K562 (cell line): ENCODE measurements around the gene LIMS1. TPM values are rescaled to one million over a fixed set of nuclear protein-coding genes. Genes with fewer than 3 reads are reported as not detected.
A peak's percentile ranks its signal among the peaks of the same experiment; 100 is the strongest.

ENCODE experiments used
- ATAC-seq: fragments of 200-7000 bp; cut with Tn5 transposase; 3 replicates; pipeline ENCODE4 v1.9.1; 2020; ENCODE audit warnings: moderate library complexity
- BruUV-seq: library from RNA; stranded (reverse); fragments of 400-500 nt; replicated peaks from 2 replicates; lab custom pipeline; 2021; lab: Mats Ljungman, UMichigan
- CTCF ChIA-PET: fragments of 300-600 bp; formaldehyde crosslinking; extraction: SDS; loops from one replicate; lab custom pipeline; 2021; ENCODE audit warnings: low intra/inter-chr PET ratio; lab: Yijun Ruan, JAX
- POLR2A ChIA-PET: fragments of 300-600, 350-650 bp; sonication (Branson Sonifier 250); formaldehyde crosslinking; extraction: SDS; loops from one replicate; lab custom pipeline; 2021; ENCODE audit warnings: antibody characterized with exemption, inconsistent platforms; lab: Yijun Ruan, JAX
- DNase-seq, 4 experiments: peaks; one replicate each; pipeline versions ENCODE4 v3.0.0 to v3.0.0-alpha.2; 2011 to 2018; ENCODE audit warnings: low spot score in 3 of 4, mixed read lengths in 3 of 4; ENCODE audit errors: extremely low read depth in 1 of 4
- FAIRE-seq: peaks from 2 replicates; lab custom pipeline; 2011; peaks lifted over from hg19 to GRCh38; lab: Jason Lieb, UNC
- H2AFZ ChIP-seq: 2 replicates; pipeline ENCODE4 v1.6.0; 2011; ENCODE audit warnings: low read depth, low read length, control low read depth, inconsistent platforms
- H3K27ac ChIP-seq: fragments of 200-600 bp; 3 replicates; pipeline ENCODE4 v1.8.0; 2011; ENCODE audit warnings: low read depth, mild to moderate bottlenecking, control low read depth, inconsistent platforms, low read length, moderate library complexity, mixed read lengths; ENCODE audit errors: extremely low read depth
- H3K27me3 ChIP-seq, 2 experiments: fragments of 300-600 bp in 1 of 2; 2 replicates in 1 of 2; 3 replicates in 1 of 2; pipeline versions ENCODE4 v1.6.0 to v1.8.0; 2011; ENCODE audit warnings: inconsistent platforms in 2 of 2, low read length in 2 of 2, mild to moderate bottlenecking in 1 of 2, mixed read lengths in 1 of 2, moderate library complexity in 1 of 2; ENCODE audit not compliant: control insufficient read depth in 2 of 2, insufficient read depth in 2 of 2
- H3K36me3 ChIP-seq: fragments of 300-600 bp; 3 replicates; pipeline ENCODE4 v1.8.0; 2011; ENCODE audit warnings: mild to moderate bottlenecking, low read length, inconsistent platforms; ENCODE audit not compliant: control insufficient read depth, insufficient read depth
- H3K4me1 ChIP-seq, 2 experiments: fragments of 200-600 bp in 1 of 2; replicated peaks in 1 of 2; 2 replicates in 1 of 2; 3 replicates in 1 of 2; pipeline versions ENCODE4 v1.5.1 to v1.8.0; 2011; ENCODE audit warnings: inconsistent platforms in 2 of 2, low read length in 2 of 2, mild to moderate bottlenecking in 1 of 2, mixed read lengths in 1 of 2, moderate library complexity in 1 of 2; ENCODE audit not compliant: control insufficient read depth in 2 of 2, insufficient read depth in 2 of 2
- H3K4me2 ChIP-seq: 2 replicates; pipeline ENCODE4 v1.6.1; 2011; ENCODE audit warnings: low read length, control low read depth, inconsistent platforms, mixed read lengths; ENCODE audit not compliant: insufficient read depth
- H3K4me3 ChIP-seq: fragments of 200-600 bp; sonication (generic), shearing (Covaris generic); 2 replicates; pipeline ENCODE4 v1.5.1; 2016; ENCODE audit warnings: control low read depth, inconsistent platforms
- H3K79me2 ChIP-seq: fragments of 200-600 bp; 3 replicates; pipeline ENCODE4 v1.8.0; 2011; ENCODE audit warnings: low read length, inconsistent platforms; ENCODE audit not compliant: control insufficient read depth, insufficient read depth
- H3K9ac ChIP-seq, 2 experiments: 2 replicates each; pipeline versions ENCODE4 v1.6.0 to v1.6.1; 2011; ENCODE audit warnings: low read depth in 2 of 2, low read length in 2 of 2, control low read depth in 1 of 2, inconsistent platforms in 1 of 2, mild to moderate bottlenecking in 1 of 2, mixed read lengths in 1 of 2; ENCODE audit not compliant: insufficient read depth in 1 of 2
- H3K9me1 ChIP-seq: one replicate; pipeline ENCODE4 v1.6.0; 2011; ENCODE audit warnings: inconsistent platforms, mild to moderate bottlenecking, low read length, moderate library complexity; ENCODE audit not compliant: control insufficient read depth, insufficient read depth
- H3K9me3 ChIP-seq: replicated peaks from 2 replicates; pipeline ENCODE4 v1.5.1; 2011; ENCODE audit warnings: low read depth, low read length, inconsistent platforms; ENCODE audit not compliant: control insufficient read depth, insufficient read depth
- H4K20me1 ChIP-seq: replicated peaks from 2 replicates; pipeline ENCODE4 v1.6.1; 2011; ENCODE audit warnings: low read length, inconsistent platforms, mixed read lengths; ENCODE audit not compliant: control insufficient read depth, insufficient read depth
- ARID4B ChIP-seq: sonication (generic); formaldehyde crosslinking; IDR thresholded peaks from 2 replicates; pipeline ENCODE4 v1.8.0; 2022; ENCODE audit warnings: mild to moderate bottlenecking, missing genetic modification reagents
- GTF2A2 ChIP-seq: IDR thresholded peaks from 2 replicates; pipeline ENCODE4 v1.6.1; 2016; ENCODE audit warnings: mild to moderate bottlenecking, missing genetic modification characterization, missing compliant biosample characterization
- MEIS2 ChIP-seq: fragments of 450-650 bp; IDR thresholded peaks from 2 replicates; pipeline ENCODE4 v1.6.1; 2014; ENCODE audit warnings: mild to moderate bottlenecking; ENCODE audit not compliant: partially characterized antibody
- MYNN ChIP-seq, 2 experiments: sonication (generic); formaldehyde crosslinking in 1 of 2; IDR thresholded peaks; 2 replicates each; pipeline versions ENCODE4 v1.5.0 to v1.6.1; 2016 to 2020; ENCODE audit warnings: antibody characterized with exemption in 1 of 2, missing genetic modification reagents in 1 of 2
- PBX2 ChIP-seq, 2 experiments: IDR thresholded peaks in 1 of 2; conservative IDR thresholded peaks in 1 of 2; 2 replicates each; pipeline ENCODE4 v1.6.1; 2016; ENCODE audit warnings: low read depth in 2 of 2, mild to moderate bottlenecking in 1 of 2, missing compliant biosample characterization in 1 of 2, missing genetic modification characterization in 1 of 2, moderate library complexity in 1 of 2
- SNAPC5 ChIP-seq: fragments of 250-450 bp; sonication (Bioruptor Pico); IDR thresholded peaks from 2 replicates; pipeline ENCODE4 v1.8.0; 2021; ENCODE audit warnings: moderate library complexity, mild to moderate bottlenecking, inconsistent platforms
- ZNF507 ChIP-seq: conservative IDR thresholded peaks from 2 replicates; pipeline ENCODE4 v1.6.1; 2017; ENCODE audit warnings: missing genetic modification characterization, missing compliant biosample characterization
- ZNF57 ChIP-seq: fragments of 450-650 bp; formaldehyde crosslinking; IDR thresholded peaks from 2 replicates; pipeline ENCODE4 v1.4.0; 2020; ENCODE audit warnings: mild to moderate bottlenecking, moderate library complexity
- WGBS: fragments of 100-300 bp; shearing (Covaris generic); methylation state at CpG from one replicate; pipeline ENCODE4 v1.1.6; 2016; ENCODE audit warnings: low coverage, mixed read lengths; ENCODE audit not compliant: insufficient coverage; ENCODE audit errors: missing lambda C conversion rate; 5-methylcytosine and 5-hydroxymethylcytosine counted together
- in situ Hi-C: fragments of 300-500 bp; cut with MboI; formaldehyde crosslinking; loops from 4 replicates; pipeline ENCODE4 v1.15.0; 2018; ENCODE audit warnings: inconsistent platforms, mixed read lengths
- intact Hi-C: fragments of 100-400 bp; cut with micrococcal nuclease; formaldehyde crosslinking; loops from 2 replicates; pipeline ENCODE4 v1.14.2; 2022
- polyA plus RNA-seq, 8 experiments: library from polyadenylated mRNA; depleted of rRNA in 4 of 8; stranded (reverse) in 5 of 8; unstranded in 3 of 8; fragments of >200 nt; fragmentation: Nextera tagmentation in 2 of 8; fragmentation: Illumina TruSeq in 1 of 8; extraction: Ambion mirVana in 2 of 8; extraction: Trizol in 1 of 8; gene quantifications; 2 replicates each; pipeline versions ENCODE4 v1.2.1 to v1.2.3, GENCODE V29; 2011 to 2014; ENCODE audit warnings: inconsistent platforms in 1 of 8, missing spikeins in 1 of 8
- total RNA-seq, 7 experiments: library from RNA; depleted of rRNA in 6 of 7; stranded (reverse); fragments of >200 nt in 6 of 7; fragmentation: Illumina TruSeq in 2 of 7; extraction: Trizol in 2 of 7; gene quantifications; 2 replicates each; pipeline versions ENCODE4 v1.2.1 to v1.2.3, GENCODE V29; 2011 to 2021; ENCODE audit warnings: low replicate concordance in 1 of 7

LIMS1 gene
- total and polyA plus RNA-seq, 9 of the 15 experiments (the other 6 are each of a cell fraction or from before 2014, with no cell fraction given) = 52.8 to 134 (median 81.0) TPM

GRCh38 chr2:108620656-108621055 is 86.4 kb downstream of the LIMS1 start:
- WGBS = 14% methylated on average over 3 of the region's 3 CpGs
- Histone ChIP-seq H3K36me3 (no peaks in the 10 kb centered on the region; the same call in 2 of the 3 replicates), H3K27me3 (no peaks in the 10 kb centered on the region), H3K9ac (peak overlapping the region in 1 of 2 experiments; percentile 42; a peak in 1 of 4 replicates), H3K27ac (peak overlapping the region; percentile 83), H3K9me1 (no peaks in the 10 kb centered on the region), H3K9me3 (no peaks in the 10 kb centered on the region), H3K79me2 (peaks cover 98% of the 10 kb centered on the region), H3K4me3 (0 out of 2 replicates have a peak overlapping the region, but pooled peaks have one; percentile 21), H3K4me1 (peaks cover 19 to 68% of the 10 kb centered on the region in 2 experiments), H4K20me1 (peaks cover 6% of the 10 kb centered on the region), H3K4me2 (peak overlapping the region; percentile 87), H2AFZ (0 out of 2 replicates have a peak overlapping the region, but pooled peaks have one; percentile 2)
- FAIRE-seq (no peak), ATAC-seq (peak; percentile 1; the same call in 2 of the 3 replicates), DNase-seq (no peak)
- no peak for TF ChIP-seq SNAPC5 (CRISPR knock-in tag)
- no peak for TF ChIP-seq ZNF57 (CRISPR knock-in tag)
- TF ChIP-seq GTF2A2 (tag) = no peak
- TF ChIP-seq ARID4B (CRISPR knock-in tag) = 0 out of 2 replicates have a peak, but pooled peaks have one; percentile 3
- no peak for TF ChIP-seq MYNN (IDR thresholded peaks at IDR 0.05)
- TF ChIP-seq MYNN (CRISPR knock-in tag; IDR thresholded peaks at IDR 0.05) = no peak
- no peak for TF ChIP-seq ZNF507
- no peak for TF ChIP-seq PBX2 (CRISPR knock-in tag; IDR thresholded peaks at IDR 0.05; ENCODE audit: low read depth)
- TF ChIP-seq PBX2 (tag; conservative IDR thresholded peaks at IDR 0.05; ENCODE audit: low read depth) = peak; percentile 11; the same call in 1 of the 2 replicates
- TF ChIP-seq MEIS2 = peak; percentile 64
- in situ Hi-C loops = no loop called here
- CTCF ChIA-PET = no interaction called here
- no TSS peak for BruUV-seq
- intact Hi-C loops = no loop called here
- POLR2A ChIA-PET = interaction anchor here (0.5 to 1.5 kb wide), 7 partner anchors 9 to 121 kb away, joined by 3 to 8 read pairs (median 5); no protein-coding TSS in a partner anchor
